ENCODE data around the gene RNF38.
"Not testable (repeated sequence)": the region's sequence is repeated elsewhere in the genome, so short reads cannot be mapped to it uniquely, and the experiment has no call there.

Gene RNF38

DNA sequence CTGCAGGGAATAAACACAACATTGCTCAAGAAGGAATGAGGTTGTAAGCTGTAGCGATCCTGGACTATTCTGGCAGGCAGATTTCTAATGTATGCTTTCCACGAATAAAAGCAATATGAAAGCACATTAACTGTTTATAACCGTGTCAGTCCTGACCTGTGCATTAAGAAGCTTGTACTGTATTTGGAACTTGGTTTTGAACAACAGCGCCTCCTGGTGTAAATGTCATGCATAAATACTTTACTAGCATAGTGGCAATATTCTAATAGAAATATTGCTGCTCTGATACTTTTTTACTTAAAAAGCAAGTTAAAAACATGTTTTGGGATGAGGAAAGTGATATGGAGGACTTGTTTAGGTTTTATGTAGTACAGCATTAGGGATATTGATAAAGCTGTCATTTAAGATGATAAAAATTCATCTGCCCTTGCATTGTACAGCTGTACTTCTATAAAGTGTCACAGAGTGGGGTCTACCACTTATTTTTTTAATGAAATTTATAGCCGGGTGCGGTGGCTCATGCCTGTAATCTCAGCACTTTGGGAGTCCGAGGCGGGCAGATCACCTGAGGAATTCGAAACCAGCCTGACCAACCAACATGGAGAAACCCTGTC is 71.2 kb downstream of the RNF38 start:
- peak; percentile 40 for DNase-seq

DNA sequence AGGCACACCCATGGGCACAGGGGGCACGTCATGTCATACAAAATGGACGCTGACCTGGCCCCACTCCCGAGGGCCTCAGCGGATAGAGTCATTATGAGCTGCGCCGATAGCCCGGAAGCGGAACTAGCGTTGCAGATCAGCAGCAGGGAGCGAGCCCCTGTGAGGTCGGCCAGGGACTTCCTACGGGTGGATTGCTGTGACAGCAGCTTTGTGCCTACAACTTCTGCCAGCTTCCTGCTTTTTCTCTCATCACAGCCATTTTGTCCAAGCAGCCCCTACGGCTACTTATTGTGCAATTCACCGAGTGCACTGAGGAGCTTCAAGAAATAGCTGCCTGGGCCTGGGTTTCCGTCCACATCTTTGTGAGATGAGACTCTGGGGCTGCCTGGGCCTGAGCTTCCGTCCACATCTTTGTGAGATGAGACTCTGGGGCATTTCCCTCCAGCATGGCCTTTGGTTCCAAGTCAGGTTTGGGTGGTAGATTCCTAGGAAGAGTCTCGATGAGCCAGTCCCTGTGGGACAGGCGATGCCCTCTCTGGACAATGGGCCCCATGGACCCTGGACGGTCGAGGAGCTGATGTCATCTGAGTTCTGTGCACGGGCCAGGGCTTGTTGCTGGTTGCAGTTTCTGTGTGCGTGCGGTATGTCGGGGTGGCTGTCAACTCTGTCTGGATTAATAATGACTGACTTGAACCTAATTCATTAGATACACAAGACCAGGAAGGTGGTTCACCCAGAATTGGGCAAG is 74.8 kb downstream of the RNF38 start:
- DNase-seq: no peak

DNA sequence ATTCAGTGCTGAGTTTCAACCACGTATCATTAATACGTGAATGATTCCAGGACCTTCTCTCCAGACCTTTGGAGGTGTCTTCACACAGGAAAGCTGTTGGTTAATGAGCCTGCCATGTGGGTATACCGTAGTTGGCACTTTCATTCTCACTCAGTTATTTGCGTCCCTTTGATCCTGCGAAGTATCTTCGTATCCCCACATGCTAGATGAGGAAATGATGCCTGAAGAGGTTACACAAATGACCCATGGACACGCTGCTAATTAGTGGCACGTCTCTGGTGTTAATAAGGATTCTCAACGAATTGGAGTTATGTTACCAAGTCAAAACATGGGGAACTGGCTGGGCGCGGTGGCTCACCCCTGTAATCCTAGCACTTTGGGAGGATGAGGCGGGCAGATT is 76.1 kb downstream of the RNF38 start:
- DNase-seq: no peak

DNA sequence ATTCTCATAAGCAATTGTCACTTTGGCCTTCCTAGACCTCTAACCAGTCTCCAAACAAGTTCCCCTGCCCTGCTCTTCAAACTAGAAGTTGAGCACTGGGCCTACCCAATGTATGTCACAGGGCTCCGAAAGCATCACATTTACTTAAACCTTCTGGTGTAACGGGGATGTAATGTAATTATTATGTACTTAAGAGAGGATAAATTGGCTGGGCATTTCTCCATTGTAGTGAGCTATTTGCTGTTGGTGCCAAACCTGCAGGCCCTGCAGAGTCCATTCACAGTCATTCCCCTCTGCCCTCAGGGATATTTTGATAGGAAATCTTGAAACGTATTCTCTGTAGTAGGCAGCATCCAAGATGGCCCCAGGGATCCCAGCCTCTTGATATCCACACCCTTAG is 77.6 kb downstream of the RNF38 start:
- no peak for DNase-seq

DNA sequence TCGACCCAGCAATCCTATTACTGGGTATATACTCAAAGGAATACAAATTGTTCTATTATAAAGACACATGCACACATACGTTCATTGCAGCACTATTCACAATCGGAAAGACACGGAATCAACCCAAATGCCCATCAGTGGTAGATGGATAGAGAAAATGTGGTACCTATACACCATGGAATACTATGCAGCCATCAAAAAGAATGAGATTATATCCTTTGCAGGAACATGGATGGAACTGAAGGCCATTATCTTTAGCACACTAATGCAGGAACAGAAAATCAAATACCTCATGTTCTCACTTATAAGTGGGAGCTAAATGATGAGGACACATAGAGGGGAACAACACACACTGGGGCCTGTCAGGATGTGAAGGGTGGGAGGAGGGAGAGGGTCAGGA is 78.2 kb downstream of the RNF38 start:
- DNase-seq: not testable (repeated sequence)

DNA sequence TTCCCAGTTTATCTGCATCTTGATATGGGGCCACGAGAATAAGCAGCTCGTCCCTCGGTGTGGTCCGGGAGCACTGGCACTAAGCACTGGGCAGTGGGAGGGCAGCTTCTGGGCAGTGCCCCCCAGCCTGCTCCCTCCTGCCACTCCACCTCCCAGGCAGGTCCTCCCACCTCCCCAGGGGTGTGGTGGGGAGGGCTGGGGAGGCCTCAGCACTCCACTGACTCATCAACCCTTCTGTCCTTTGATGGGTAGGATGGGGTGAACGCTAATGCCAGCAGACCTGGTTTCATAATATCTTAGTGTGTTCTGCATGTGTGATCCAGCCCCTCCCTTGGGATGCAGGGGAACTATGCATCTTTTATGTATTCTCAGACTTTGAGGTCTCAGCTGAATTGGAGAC is 79.6 kb downstream of the RNF38 start:
- DNase-seq: no peak

DNA sequence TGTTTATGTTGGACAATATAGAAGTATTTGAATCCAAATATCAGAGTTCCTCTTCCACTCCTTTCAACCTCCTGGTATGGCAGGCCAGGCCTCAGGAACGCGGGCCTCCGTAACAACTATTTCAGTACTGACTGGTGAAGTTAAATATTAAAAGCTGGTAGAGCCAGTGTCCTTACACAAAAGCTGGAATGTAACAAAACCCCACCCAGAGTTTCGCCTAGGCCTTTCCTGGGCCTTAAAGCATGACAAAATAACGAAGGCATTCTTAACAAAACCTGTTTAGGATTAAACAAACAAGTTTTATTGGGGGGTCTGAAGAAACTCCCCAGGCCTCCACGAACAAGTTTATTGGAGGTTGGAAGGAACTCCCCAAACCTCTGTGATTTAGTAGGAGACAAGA is 80.3 kb downstream of the RNF38 start:
- DNase-seq: no peak

DNA sequence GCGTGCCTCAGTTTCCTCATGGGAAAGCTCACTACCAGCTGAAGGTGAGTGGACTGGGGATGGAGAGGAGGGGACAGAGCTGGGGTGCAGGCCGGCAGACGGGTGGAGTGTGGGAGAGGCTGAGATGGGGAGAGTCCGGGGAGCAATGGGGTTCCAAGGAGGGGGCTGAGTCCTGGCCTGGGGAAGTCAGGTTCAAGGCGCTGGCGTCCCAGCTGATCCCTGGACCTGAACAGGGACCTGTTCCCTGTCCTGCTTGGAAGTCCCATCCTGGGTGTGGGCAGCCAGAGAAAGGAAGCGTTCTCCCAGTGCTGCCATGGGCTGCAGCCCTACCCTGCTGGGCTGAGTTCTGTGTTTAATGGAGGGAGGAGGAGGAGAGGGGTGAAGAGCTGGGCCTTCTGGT is 80.9 kb downstream of the RNF38 start:
- DNase-seq: no peak

DNA sequence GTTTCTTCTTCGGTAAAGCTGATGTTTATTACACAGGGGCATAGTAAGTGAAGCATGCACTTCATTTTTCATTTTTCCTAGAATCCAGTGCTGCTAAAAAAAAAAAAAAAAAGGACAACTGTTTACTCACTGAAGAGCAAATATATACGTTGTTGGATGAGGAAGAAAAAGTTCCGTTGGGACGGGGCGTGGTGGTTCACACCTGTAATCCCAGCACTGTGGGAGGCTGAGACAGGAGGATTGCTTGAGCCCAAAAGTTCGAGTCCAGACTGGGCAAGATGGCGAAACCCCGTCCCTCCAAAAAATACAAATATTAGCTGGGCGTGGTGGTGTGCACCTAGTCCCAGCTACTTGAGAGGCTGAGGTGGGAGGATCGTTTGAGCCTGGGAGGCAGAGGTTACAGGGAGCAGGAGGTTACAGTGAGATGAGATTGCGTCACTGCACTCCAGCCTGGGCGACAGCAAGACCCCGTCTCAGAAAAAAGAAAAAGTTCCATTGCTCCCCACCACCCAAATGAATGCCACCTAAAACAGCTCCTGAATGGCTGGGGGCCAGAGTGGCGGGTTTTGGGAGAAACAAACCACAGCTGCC is 81.8 kb downstream of the RNF38 start:
- no peak for DNase-seq

DNA sequence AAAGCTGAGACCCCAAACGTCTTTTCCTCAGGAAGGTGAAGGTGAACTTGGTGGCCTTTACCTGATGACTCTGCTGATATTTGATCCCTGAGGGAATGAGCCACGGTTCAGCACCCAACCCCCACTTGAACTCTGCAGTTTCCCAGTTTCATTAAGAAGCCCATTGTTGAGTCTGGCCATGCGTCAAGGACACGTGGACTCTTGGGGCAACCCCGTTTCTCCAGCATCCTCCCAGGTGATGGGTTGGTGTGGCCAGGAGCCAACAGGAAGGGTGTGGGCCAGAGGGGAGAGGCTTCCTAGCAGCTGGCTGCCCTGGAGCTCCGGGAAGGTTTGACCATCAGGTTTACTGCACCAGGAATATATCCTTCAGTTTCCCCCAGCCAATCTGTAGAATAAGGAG is 82.3 kb downstream of the RNF38 start:
- peak; percentile 84 for DNase-seq

DNA sequence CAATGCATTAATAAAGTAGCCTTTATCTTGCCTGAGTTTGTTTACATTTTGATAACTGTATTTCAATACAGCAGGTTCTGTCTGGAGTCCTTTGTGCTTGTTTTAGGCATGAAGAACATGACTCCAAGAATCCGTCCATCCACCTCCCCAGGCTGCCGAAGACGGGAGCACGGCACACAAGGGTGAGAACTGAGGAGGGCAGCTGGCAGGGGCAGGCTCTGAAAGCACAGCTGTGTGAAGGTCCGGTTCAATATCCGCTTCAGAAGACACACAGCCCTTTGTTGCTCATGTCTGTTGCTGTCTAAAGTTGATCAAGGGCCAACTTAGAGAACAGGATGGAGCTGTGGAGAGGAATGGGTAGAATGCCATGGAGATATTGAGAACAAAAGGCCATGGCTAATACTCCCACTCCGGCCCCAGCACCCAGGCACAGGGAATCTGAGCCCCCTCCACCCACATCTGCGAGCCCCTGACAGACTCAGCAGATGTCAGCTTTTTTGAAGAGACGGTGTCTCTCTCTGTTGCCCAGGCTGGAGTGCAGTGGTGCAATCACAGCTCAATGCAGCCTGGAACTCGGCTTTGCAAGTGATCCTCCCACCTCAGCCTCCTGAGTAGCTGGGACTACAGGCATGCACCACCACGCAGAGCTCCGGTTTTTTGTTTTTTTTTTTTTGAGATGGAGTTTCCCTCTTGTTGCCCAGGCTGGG is 83.3 kb downstream of the RNF38 start:
- DNase-seq: no peak

DNA sequence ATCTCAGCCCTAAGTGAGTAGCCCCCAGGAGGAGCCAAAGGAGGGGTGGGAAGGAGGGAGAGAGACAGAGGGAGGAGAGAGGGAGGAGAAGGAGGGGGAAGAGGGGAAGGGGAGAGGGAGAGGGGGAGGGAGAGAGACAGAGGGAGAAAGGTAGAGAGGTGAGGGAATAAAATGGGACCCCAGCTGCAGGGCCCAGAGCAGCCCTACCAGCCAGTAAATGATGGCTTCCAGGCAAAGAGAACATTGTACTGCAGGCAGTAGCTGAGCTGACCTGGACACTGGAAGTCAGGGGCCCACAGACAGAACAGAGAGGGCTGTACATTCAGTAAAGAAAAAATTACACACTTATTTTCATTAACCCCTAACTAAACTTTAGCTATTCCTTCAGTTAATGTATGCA is 84.0 kb downstream of the RNF38 start:
- no peak for DNase-seq

DNA sequence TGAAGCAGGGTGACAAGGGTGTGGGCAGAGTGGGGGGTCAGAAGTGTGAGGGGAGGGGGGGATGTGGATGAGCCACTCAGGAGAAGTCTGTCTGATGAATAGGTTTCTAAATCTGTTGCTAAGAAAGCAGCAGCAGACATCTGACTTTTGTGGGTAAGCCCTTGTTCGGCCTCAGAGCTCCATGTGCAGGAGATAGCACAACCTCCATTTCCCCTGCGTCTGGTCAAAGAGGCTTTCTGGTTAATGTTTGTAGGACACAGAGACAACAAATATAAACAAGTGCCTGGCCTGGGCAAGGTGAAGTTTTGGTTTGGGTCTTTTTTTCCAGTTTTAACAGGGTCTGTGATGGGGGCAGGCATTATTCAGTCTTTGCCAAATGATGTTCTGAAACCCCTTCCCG is 84.8 kb downstream of the RNF38 start:
- no peak for DNase-seq

DNA sequence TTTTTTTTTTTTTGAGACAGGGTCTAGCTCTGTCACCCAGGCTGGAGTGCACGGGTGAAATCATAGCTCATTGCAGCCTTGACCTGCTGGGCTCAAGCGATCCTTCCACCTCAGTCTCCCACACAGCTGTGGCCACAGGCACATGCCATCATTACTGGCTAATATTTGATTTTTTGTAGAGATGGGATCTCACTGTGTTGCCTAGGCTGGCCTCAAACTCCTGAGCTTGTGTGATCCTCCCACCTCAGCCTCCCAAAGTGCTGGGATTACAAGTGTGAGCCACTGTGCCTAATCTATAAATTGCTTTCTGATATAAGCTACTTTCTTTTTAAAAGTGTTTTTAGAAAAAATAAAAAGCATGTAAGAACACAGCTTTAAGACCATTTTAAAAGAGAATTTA is 85.3 kb downstream of the RNF38 start:
- DNase-seq: no peak

DNA sequence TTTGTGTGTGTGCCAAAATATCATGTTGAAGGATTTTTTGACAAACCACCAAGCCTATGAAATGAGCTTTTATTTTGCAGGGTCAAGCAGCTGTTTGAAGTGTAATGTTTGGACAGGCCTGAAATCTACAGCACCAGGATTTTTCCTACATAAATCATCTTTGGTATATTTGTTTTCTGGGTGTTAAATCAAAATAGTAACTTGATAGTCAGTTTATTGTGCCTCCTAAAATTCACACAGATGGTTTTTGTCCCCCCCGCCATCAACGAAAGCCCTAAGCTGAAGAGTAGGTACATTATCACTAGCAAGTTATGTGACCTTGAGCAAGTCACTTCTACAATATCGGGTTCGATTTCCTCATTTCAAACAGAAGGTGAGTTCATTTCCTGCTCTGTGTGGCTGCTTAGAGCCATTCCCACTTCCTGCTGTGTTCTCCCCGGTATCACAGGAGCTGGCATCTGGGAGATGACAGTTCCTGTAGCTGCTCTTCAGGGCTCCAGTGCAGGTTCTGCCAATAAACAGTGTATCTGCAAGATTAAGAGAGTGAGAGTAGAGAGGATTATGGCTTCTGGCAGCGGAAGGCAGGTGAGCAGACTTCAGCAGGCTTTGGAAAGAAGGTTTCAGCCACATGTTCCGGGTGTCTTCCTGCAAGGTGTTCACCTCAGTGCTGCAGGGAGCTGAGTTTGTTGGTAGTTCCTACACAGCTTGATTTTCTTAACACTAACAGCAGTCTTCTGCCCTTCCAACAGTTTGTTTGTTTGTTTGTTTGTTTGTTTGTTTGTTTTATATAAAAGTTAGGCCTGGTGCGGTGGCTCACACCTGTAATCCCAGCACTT is 93.4 kb downstream of the RNF38 start:
- no peak for DNase-seq

DNA sequence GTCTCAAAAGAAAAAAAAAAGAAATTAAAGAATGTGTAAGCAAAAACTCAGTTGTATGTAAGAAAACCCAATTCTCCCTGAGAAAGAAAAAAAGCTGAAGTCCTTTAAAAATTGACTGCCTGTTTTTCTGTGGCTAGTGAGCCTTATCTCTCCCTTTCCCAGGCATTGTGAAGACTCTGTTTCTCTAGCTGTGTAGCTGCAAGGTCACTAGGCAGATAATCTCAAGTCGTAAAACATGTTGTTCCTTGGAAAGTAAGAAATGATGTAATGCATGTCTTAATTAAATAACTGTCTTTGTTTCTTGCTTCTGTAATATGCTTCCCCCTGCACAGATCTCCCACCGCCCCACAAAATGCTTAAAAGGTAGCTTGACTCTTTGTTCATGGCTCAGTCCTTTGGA is 95.7 kb downstream of the RNF38 start:
- not testable (repeated sequence) for DNase-seq

DNA sequence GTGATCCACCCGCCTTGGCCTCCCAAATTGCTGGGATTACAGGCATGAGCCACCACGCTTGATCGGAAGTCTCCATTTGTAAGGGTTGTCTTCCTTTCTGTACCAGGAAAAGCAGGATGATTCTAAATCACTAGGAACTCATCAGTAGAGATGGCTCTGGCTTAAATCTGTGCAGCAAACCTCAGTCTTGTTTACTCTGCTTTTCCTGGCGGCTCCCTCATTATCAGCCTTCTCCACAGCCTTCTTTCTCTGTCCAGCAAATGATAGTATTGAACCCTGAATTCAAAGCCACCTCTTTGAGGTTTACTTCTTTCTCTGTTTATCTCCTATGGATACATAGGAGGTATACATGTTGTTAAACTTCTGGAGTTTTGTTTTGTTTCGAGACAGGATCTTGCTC is 98.8 kb downstream of the RNF38 start:
- no peak for DNase-seq

DNA sequence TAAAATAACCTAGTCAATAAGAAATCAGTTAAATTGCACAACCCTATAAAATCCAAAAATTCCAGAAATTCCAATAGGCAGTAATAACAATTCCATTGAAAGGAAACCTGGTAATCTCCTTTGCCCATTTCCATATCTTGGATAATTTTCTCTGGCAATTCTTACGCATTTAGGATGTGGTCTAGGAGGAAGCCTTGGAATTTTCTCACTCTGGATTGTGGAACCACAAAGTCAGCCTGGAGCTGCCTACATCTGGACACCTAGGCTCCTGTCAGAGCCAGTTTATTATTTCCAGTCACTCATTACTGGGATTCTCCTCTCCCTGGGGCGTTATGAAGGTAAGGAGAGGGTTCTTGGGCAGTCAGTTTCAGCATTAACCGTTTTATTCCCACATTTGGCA is 101.5 kb downstream of the RNF38 start:
- DNase-seq: no peak

DNA sequence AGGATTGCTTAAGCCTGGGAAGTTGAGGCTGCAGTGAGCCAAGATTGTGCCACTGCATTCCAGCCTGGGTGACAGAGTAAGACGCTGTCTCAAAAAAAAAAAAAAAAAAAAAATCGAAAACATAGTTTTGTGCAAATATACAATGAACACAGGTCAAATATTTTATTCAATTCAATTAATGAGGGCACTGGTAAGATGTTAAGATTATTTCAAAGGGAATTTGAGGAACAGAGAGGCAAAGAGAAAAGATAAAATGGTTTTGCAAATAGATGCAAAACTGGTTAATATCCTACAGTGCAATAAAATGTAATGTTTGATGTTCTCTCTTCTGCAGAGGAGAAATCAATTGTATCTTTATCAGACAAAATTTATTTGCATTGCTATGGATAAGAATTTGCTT is 102.3 kb downstream of the RNF38 start:
- DNase-seq: no peak

DNA sequence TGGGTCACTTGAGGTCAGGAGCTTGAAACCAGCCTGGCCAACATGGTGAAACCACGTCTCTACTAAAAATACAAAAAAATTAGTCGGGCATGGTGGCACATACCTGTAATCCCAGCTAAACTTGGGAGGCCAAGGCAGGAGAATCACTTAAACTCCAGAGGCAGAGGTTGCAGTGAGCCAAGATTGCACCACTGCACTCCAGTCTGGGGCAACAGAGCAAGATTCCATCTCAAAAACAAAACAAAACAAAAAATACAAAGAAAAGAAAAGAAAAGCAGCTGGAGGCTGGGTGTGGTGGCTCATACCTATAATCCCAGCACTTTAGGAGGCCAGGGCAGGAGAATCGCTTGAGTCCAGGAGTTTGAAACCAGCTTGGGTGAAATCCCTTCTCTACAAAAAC is 105.1 kb downstream of the RNF38 start:
- DNase-seq: not testable (repeated sequence)

DNA sequence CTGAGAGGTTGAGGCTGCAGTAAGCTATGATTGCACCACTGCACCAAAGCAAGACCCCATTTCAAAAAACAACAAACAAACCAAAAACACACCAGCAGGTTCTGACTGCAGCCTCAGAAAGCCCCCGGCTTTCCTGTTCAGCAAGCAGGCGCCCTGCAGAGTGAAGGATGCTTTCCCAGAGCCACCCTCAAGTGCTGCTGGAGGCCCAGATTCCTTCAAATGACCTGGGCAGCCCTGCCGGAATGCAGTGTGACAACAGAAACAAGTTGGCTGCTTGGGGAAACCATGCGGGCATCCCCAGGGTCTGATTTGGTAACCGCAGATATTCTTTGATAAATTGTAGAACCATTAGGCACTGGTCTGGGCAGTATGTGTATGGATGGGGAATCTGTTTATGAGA is 106.2 kb downstream of the RNF38 start:
- no peak for DNase-seq

DNA sequence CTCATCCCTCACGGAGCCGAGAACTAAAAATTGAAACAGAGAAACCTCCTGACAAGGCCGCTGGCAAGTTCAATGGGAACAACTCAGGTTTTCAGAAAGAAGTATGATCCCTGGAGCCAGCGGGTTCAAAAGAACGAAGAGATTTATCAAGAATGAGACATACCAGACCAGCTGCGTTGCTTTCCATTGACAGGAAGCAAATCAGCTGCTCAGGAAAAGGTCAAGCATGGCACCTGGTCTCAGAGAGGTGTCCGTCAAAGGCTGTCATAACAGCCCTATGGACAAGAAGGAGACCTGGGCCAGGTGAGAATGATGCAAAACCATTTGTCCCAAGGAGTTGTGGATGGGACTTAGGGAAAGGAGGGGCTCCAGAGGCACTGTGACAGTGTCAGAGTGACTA is 106.9 kb downstream of the RNF38 start:
- no peak for DNase-seq

DNA sequence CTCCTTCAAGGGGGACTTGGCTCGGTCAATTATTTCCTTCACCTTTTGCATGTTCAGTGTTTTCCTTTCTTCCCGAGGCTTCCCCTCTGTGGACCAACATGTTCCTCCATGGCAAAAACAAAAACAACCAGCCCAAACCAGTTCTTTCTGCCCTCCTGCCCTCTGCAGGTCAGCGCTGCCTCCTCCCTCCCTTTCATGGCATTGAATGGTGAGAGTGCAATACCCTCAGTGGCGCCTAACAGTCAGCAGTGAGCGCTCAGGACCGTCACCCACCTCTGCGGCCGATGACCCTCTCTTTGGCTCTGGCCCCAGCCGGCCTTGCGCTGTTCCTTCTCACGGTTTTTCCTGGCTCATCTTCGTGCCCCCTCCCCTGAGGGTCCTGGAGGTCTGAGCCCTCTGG is 107.4 kb downstream of the RNF38 start:
- DNase-seq: no peak

All from DMS79 (cell line).